ENCODE measurements around the gene C1orf115.

DNA sequence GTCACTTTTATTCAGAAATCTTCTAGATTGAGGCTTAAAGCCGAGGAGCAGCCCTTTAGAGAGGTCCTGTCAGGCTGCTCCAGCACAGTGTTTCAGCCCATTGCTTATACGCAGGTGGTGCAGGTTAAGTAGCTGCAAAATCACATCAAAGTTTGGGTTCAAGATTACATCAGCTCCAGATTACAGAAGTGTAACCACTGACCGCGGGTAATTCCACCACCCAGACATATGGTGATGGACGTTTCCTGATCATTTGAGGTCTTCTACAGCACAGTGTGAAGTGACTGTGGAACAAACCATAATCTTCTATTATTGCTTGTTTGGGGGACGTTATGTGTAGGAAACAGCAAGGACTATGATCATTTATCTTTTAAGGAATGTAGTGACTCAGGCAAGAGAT, 11.8 kb downstream of the C1orf115 start:
- TF ChIP-seq, protein P1, sequence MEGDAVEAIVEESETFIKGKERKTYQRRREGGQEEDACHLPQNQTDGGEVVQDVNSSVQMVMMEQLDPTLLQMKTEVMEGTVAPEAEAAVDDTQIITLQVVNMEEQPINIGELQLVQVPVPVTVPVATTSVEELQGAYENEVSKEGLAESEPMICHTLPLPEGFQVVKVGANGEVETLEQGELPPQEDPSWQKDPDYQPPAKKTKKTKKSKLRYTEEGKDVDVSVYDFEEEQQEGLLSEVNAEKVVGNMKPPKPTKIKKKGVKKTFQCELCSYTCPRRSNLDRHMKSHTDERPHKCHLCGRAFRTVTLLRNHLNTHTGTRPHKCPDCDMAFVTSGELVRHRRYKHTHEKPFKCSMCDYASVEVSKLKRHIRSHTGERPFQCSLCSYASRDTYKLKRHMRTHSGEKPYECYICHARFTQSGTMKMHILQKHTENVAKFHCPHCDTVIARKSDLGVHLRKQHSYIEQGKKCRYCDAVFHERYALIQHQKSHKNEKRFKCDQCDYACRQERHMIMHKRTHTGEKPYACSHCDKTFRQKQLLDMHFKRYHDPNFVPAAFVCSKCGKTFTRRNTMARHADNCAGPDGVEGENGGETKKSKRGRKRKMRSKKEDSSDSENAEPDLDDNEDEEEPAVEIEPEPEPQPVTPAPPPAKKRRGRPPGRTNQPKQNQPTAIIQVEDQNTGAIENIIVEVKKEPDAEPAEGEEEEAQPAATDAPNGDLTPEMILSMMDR (IDR thresholded peaks at IDR 0.05): no peak
- TF ChIP-seq POLR2A (IDR thresholded peaks at IDR 0.05) (no peak), EP300 (IDR thresholded peaks at IDR 0.05) (no peak)

All from sigmoid colon (tissue), 4 donors.